ENCODE results near the gene RALB.

Gene RALB

GRCh38 chr2:120223034-120223912 is 29.4 kb upstream of the RALB start, which contains the start of gene TMEM185B:
TMEM185B (minus strand) TSS chr2:120223400; CDS start chr2:120222976, 424 bp downstream.
- Histone ChIP-seq H3K27me3 (peaks cover 0 to 28% (median 0%) of the 10 kb centered on the region in 11 experiments; a peak in 7 of 22 replicates), H3K9ac (peak within 1 kb of the TSS; percentile 87 to 98 (median 91)), H4K20me1 (peaks cover 0 to 28% (median 4%) of the 10 kb centered on the region in 11 experiments; a peak in 10 of 22 replicates), H3K9me3 (replicated peaks in 1 of 11) (peaks cover 17 to 47% (median 35%) of the 10 kb centered on the region in 11 experiments), H3K36me3 (peaks cover 30 to 44% (median 42%) of the 10 kb centered on the region in 11 experiments), H3K4me2 (peak within 1 kb of the TSS; percentile 83 to 99 (median 94)), H3K4me3 (peak within 1 kb of the TSS; percentile 58 to 78 (median 68)), H3K4me1 (peaks cover 37 to 71% (median 57%) of the 10 kb centered on the region in 10 experiments), H3K27ac (peak within 1 kb of the TSS; percentile 93 to 99 (median 97))
- no peak for TF ChIP-seq Cebpa-rat (IDR thresholded peaks at IDR 0.05)

- Histone ChIP-seq H3K36me3 (peaks cover 20 to 34% (median 32%) of the 10 kb centered on the region in 11 experiments), H3K27ac (0 out of 22 replicates have a peak overlapping the region, but pooled peaks of 1 of the 11 experiments have one; percentile 96), H4K20me1 (peaks cover 0 to 19% (median 2%) of the 10 kb centered on the region in 11 experiments; a peak in 10 of 22 replicates), H3K4me1 (peaks cover 37 to 79% (median 64%) of the 10 kb centered on the region in 10 experiments), H3K27me3 (peaks cover 0 to 28% (median 0%) of the 10 kb centered on the region in 11 experiments; a peak in 7 of 22 replicates), H3K9ac (peak overlapping the region in 8 of 11 experiments; percentile 89 to 98 (median 92); a peak in 11 of 22 replicates), H3K4me2 (peak overlapping the region; percentile 83 to 99 (median 93)), H3K4me3 (peak overlapping the region; percentile 58 to 78 (median 68); a peak in 18 of 20 replicates), H3K9me3 (replicated peaks in 1 of 11) (peaks cover 13 to 37% (median 25%) of the 10 kb centered on the region in 11 experiments)
- TF ChIP-seq Cebpa-rat (IDR thresholded peaks at IDR 0.05): no peak
Measured at GRCh38 chr2:120224256-120224655, 28.4 kb upstream of the RALB start.

- Histone ChIP-seq H3K9me3 (replicated peaks in 1 of 11) (peaks cover 13 to 30% (median 22%) of the 10 kb centered on the region in 11 experiments), H3K4me3 (no peak overlapping the region), H3K27me3 (peaks cover 0 to 28% (median 0%) of the 10 kb centered on the region in 11 experiments; a peak in 7 of 22 replicates), H3K9ac (no peak overlapping the region), H4K20me1 (peaks cover 0 to 12% (median 0%) of the 10 kb centered on the region in 11 experiments; a peak in 8 of 22 replicates), H3K27ac (no peak overlapping the region), H3K4me2 (peak overlapping the region in 10 of 11 experiments; percentile 83 to 99 (median 92); a peak in 13 of 22 replicates), H3K36me3 (peaks cover 13 to 28% (median 25%) of the 10 kb centered on the region in 11 experiments; a peak in 21 of 22 replicates), H3K4me1 (peaks cover 37 to 79% (median 64%) of the 10 kb centered on the region in 10 experiments)
- TF ChIP-seq Cebpa-rat (IDR thresholded peaks at IDR 0.05): no peak
Measured at GRCh38 chr2:120224735-120225548, 27.7 kb upstream of the RALB start.

- Histone ChIP-seq H3K9ac (no peak overlapping the region), H3K4me1 (peaks cover 32 to 79% (median 60%) of the 10 kb centered on the region in 10 experiments), H3K4me3 (no peak overlapping the region), H4K20me1 (peaks cover 0 to 5% (median 0%) of the 10 kb centered on the region in 11 experiments; a peak in 4 of 22 replicates), H3K36me3 (peaks cover 7 to 21% (median 18%) of the 10 kb centered on the region in 11 experiments; a peak in 21 of 22 replicates), H3K9me3 (replicated peaks in 1 of 11) (peaks cover 13 to 24% (median 19%) of the 10 kb centered on the region in 11 experiments), H3K27me3 (peaks cover 0 to 28% (median 0%) of the 10 kb centered on the region in 11 experiments; a peak in 7 of 22 replicates), H3K4me2 (peak overlapping the region in 5 of 11 experiments; percentile 0 to 96 (median 30); a peak in 4 of 22 replicates), H3K27ac (no peak overlapping the region)
- TF ChIP-seq Cebpa-rat (IDR thresholded peaks at IDR 0.05): no peak
Measured at GRCh38 chr2:120225549-120226065, 27.0 kb upstream of the RALB start.

GRCh38 chr2:120226316-120226715 is 26.3 kb upstream of the RALB start:
- Histone ChIP-seq H3K4me3 (no peak overlapping the region), H3K27ac (no peak overlapping the region), H3K9ac (no peak overlapping the region), H3K27me3 (peaks cover 0 to 28% (median 0%) of the 10 kb centered on the region in 11 experiments; a peak in 7 of 22 replicates), H3K4me2 (peak overlapping the region in 7 of 11 experiments; percentile 52 to 80 (median 66); a peak in 8 of 22 replicates), H3K4me1 (peaks cover 25 to 72% (median 53%) of the 10 kb centered on the region in 10 experiments), H3K36me3 (peaks cover 7 to 14% (median 13%) of the 10 kb centered on the region in 11 experiments; a peak in 20 of 22 replicates), H3K9me3 (replicated peaks in 1 of 11) (peaks cover 13 to 17% (median 16%) of the 10 kb centered on the region in 11 experiments), H4K20me1 (no peaks in the 10 kb centered on the region)
- no peak for TF ChIP-seq Cebpa-rat (IDR thresholded peaks at IDR 0.05)

GRCh38 chr2:120227111-120227991 is 25.3 kb upstream of the RALB start:
- peaks cover 4 to 7% (median 6%) of the 10 kb centered on the region in 11 experiments for H3K9me3 ChIP-seq (replicated peaks in 1 of 11)
- peaks cover 18 to 68% (median 50%) of the 10 kb centered on the region in 10 experiments for H3K4me1 ChIP-seq
- peak overlapping the region in 9 of 11 experiments; percentile 25 to 80 (median 60); a peak in 18 of 22 replicates for H3K4me2 ChIP-seq
- no peak overlapping the region for H3K27ac ChIP-seq
- peak overlapping the region in 3 of 11 experiments; percentile 7 to 19 (median 10); a peak in 3 of 22 replicates for H3K9ac ChIP-seq
- no peaks in the 10 kb centered on the region for H4K20me1 ChIP-seq
- no peak overlapping the region for H3K4me3 ChIP-seq
- peaks cover 0 to 28% (median 0%) of the 10 kb centered on the region in 11 experiments; a peak in 7 of 22 replicates for H3K27me3 ChIP-seq
- H3K36me3 ChIP-seq: peaks cover 0 to 4% (median 3%) of the 10 kb centered on the region in 11 experiments; a peak in 16 of 22 replicates
- no peak for TF ChIP-seq Cebpa-rat (IDR thresholded peaks at IDR 0.05)

- H3K4me3 ChIP-seq: no peak overlapping the region
- H3K27ac ChIP-seq: no peak overlapping the region
- H3K9me3 ChIP-seq (replicated peaks in 1 of 11): no peaks in the 10 kb centered on the region
- H3K4me2 ChIP-seq: peak overlapping the region in 8 of 11 experiments; percentile 44 to 80 (median 63); a peak in 12 of 22 replicates
- peaks cover 22 to 70% (median 55%) of the 10 kb centered on the region in 10 experiments for H3K4me1 ChIP-seq
- H3K27me3 ChIP-seq: peaks cover 0 to 28% (median 0%) of the 10 kb centered on the region in 11 experiments; a peak in 7 of 22 replicates
- no peaks in the 10 kb centered on the region for H3K36me3 ChIP-seq
- no peaks in the 10 kb centered on the region for H4K20me1 ChIP-seq
- no peak for TF ChIP-seq Cebpa-rat (IDR thresholded peaks at IDR 0.05)
- H3K9ac ChIP-seq: no peak overlapping the region
Measured at GRCh38 chr2:120228503-120228902, 24.1 kb upstream of the RALB start.

All from BLaER1 treated with 17β-estradiol and CSF1 and Interleukin-3, amounts not matched to agents 10 nM and 100 nM (cell line).